Stimulated activated CD4-positive, alpha-beta T cell treated with anti-CD3 and anti-CD28 coated beads, Interleukin-1b, Interleukin-23, amount 100 ng/mL, for 48 hours (primary cell): Measurements from ENCODE around the gene TMEM62.
"Not testable (repeated sequence)": the region's sequence is repeated elsewhere in the genome, so short reads cannot be mapped to it uniquely, and the experiment has no call there.

Source experiments
- DNase-seq: peaks from one replicate; pipeline ENCODE4 v3.0.0-alpha.2; 2020

The TMEM62 gene

GRCh38 chr15:43210807-43211206, 77.4 kb downstream of the TMEM62 start:
- no peak for DNase-seq

GRCh38 chr15:43211224-43211735, 77.9 kb downstream of the TMEM62 start:
- DNase-seq, result no peak

- no peak for DNase-seq
Measured at GRCh38 chr15:43212299-43212698, 78.9 kb downstream of the TMEM62 start.

GRCh38 chr15:43212951-43213350, 79.6 kb downstream of the TMEM62 start:
- no peak for DNase-seq

GRCh38 chr15:43213466-43213865, 80.1 kb downstream of the TMEM62 start:
- DNase-seq, result no peak

- no peak for DNase-seq
Measured at GRCh38 chr15:43214169-43214568, 80.8 kb downstream of the TMEM62 start.

- DNase-seq, result no peak
Measured at GRCh38 chr15:43214592-43215295, 81.4 kb downstream of the TMEM62 start.

GRCh38 chr15:43215961-43216360, 82.6 kb downstream of the TMEM62 start:
- no peak for DNase-seq

- peak; percentile 10 for DNase-seq
Measured at GRCh38 chr15:43218908-43219706, 85.7 kb downstream of the TMEM62 start.

- no peak for DNase-seq
Measured at GRCh38 chr15:43219929-43220928, 86.8 kb downstream of the TMEM62 start.

- DNase-seq, result no peak
Measured at GRCh38 chr15:43220991-43221403, 87.6 kb downstream of the TMEM62 start, which contains the start of gene EPB42. TSS of gene EPB42 (minus strand) at chr15:43221018. CDS start at chr15:43220825, 193 bp downstream.

GRCh38 chr15:43221422-43221821, 88.0 kb downstream of the TMEM62 start:
- no peak for DNase-seq

GRCh38 chr15:43225201-43225949, 92.0 kb downstream of the TMEM62 start:
- peak; percentile 46 for DNase-seq

GRCh38 chr15:43225950-43226255, 92.5 kb downstream of the TMEM62 start:
- DNase-seq, result not testable (repeated sequence)

GRCh38 chr15:43226436-43227305, 93.3 kb downstream of the TMEM62 start:
- no peak for DNase-seq

GRCh38 chr15:43229977-43230376, 96.6 kb downstream of the TMEM62 start:
- DNase-seq, result no peak

- no peak for DNase-seq
Measured at GRCh38 chr15:43230640-43231115, 97.3 kb downstream of the TMEM62 start.

GRCh38 chr15:43232289-43232874, 99.0 kb downstream of the TMEM62 start:
- no peak for DNase-seq
